PFSK-1 (cell line): ENCODE data around the gene ADGRG2.

Experiments
- FOXP2 ChIP-seq: optimal IDR thresholded peaks from 2 replicates; pipeline ENCODE3; 2011; ENCODE audit warnings: borderline replicate concordance, control low read depth, inconsistent platforms; ENCODE audit not compliant: insufficient read depth; ENCODE audit errors: extremely low read length, extremely low read depth
- POLR2AphosphoS5 ChIP-seq: IDR thresholded peaks from 2 replicates; pipeline ENCODE4 v1.6.1; 2012; ENCODE audit warnings: low read depth, mild to moderate bottlenecking, control low read depth, low read length, moderate library complexity
- SIN3A ChIP-seq: IDR thresholded peaks from 2 replicates; pipeline ENCODE4 v1.6.1; 2012; ENCODE audit warnings: mild to moderate bottlenecking, low read length, moderate library complexity, borderline replicate concordance; ENCODE audit not compliant: insufficient read depth
- TAF1 ChIP-seq: IDR thresholded peaks from 2 replicates; pipeline ENCODE4 v1.6.1; 2012; ENCODE audit warnings: low read length, control low read depth, borderline replicate concordance; ENCODE audit not compliant: insufficient read depth
- TF ChIP-seq, protein P1 (sequence below), 2 experiments: IDR thresholded peaks; 2 replicates each; pipeline versions ENCODE4 v1.6.1 to v1.8.0; 2011 to 2012; ENCODE audit warnings: low read depth in 2 of 2, low read length in 2 of 2, control low read depth in 1 of 2, inconsistent platforms in 1 of 2, mild to moderate bottlenecking in 1 of 2, moderate library complexity in 1 of 2; ENCODE audit not compliant: insufficient read depth in 1 of 2

The ADGRG2 gene

DNA sequence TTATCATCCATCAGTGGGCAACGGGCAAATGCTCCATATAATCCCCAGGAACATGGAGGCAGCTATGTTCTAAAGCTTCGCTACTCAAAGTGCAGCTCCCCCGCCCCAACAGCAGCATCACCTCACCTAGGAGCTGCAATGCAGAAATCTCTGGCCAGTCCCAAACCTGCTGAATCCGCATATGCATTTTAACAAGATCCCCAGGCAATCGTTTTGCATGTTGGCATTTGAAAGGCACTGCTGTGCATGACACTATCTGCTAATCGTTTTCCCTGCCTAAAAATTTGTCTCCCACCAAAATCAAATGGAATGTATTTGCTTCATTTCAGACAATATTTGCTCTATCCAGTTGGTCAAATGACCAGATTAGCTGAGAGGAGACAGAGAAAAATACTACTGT, 15.2 kb downstream of the ADGRG2 start:
- no peak for TF ChIP-seq TAF1
- TF ChIP-seq, protein P1, sequence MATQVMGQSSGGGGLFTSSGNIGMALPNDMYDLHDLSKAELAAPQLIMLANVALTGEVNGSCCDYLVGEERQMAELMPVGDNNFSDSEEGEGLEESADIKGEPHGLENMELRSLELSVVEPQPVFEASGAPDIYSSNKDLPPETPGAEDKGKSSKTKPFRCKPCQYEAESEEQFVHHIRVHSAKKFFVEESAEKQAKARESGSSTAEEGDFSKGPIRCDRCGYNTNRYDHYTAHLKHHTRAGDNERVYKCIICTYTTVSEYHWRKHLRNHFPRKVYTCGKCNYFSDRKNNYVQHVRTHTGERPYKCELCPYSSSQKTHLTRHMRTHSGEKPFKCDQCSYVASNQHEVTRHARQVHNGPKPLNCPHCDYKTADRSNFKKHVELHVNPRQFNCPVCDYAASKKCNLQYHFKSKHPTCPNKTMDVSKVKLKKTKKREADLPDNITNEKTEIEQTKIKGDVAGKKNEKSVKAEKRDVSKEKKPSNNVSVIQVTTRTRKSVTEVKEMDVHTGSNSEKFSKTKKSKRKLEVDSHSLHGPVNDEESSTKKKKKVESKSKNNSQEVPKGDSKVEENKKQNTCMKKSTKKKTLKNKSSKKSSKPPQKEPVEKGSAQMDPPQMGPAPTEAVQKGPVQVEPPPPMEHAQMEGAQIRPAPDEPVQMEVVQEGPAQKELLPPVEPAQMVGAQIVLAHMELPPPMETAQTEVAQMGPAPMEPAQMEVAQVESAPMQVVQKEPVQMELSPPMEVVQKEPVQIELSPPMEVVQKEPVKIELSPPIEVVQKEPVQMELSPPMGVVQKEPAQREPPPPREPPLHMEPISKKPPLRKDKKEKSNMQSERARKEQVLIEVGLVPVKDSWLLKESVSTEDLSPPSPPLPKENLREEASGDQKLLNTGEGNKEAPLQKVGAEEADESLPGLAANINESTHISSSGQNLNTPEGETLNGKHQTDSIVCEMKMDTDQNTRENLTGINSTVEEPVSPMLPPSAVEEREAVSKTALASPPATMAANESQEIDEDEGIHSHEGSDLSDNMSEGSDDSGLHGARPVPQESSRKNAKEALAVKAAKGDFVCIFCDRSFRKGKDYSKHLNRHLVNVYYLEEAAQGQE (IDR thresholded peaks at IDR 0.05; ENCODE audit: insufficient read depth in 1 of 2, low read depth in 2 of 2, low read length in 2 of 2): no peak
- no peak for TF ChIP-seq FOXP2
- no peak for TF ChIP-seq SIN3A
- TF ChIP-seq POLR2AphosphoS5: no peak

DNA sequence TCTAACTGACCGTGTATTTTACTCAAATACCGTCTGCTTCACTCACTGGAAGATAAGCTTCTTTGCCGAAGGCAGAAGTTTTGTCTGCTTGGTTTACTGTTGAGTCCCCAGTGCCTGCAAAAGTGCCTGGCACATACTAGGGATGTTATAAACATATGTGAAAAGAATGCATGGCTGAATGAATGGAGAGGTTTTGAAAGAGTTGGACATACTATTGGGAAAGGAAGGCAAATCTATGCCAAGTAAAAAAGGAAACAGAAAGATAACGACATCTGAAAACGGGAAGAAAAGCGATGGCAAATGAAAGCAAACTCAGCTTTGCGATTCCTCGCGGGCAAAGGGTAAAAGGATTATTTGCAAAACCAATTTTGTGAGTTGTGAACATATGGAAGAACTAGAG, 21.7 kb downstream of the ADGRG2 start:
- TF ChIP-seq, protein P1 (IDR thresholded peaks at IDR 0.05; ENCODE audit: insufficient read depth in 1 of 2, low read depth in 2 of 2, low read length in 2 of 2): no peak
- TF ChIP-seq FOXP2 (no peak), TAF1 (no peak), SIN3A (no peak), POLR2AphosphoS5 (no peak)

DNA sequence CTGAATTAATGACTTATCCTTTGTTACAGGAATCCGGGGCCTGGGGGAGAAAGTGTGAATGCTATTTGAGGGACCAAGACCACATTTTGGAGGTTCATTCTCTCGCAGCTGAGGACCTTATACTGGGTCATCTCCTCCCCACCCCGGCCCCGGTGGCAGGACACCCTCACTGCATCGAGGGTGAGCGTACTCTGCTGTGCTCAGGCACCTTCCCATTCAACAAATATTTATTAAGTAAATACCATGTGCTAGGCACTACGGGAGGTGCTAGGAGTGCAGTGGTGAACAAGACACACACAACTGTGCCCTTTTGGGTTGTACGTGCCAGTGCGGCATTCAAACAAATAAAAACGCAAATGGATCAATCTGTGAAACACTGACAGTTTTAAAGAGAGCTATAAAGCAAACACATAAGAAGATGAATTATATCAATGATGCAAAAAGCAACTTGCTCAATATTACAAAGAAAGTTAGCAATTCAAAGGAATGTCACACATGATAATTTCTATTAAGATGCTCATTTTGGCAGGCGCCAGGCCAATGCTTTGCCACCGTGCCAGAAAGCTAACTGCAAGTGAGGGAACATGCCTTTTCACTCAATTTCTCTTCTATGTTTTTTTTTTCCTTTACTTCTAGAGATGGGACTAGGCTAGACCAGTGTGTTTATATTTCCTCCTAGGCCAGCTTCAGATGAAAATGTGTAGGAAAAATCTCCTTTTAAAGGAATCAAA, 24.6 kb downstream of the ADGRG2 start:
- TF ChIP-seq TAF1 (no peak), FOXP2 (no peak), POLR2AphosphoS5 (no peak), SIN3A (no peak)
- TF ChIP-seq, protein P1 (IDR thresholded peaks at IDR 0.05; ENCODE audit: insufficient read depth in 1 of 2, low read depth in 2 of 2, low read length in 2 of 2): no peak

DNA sequence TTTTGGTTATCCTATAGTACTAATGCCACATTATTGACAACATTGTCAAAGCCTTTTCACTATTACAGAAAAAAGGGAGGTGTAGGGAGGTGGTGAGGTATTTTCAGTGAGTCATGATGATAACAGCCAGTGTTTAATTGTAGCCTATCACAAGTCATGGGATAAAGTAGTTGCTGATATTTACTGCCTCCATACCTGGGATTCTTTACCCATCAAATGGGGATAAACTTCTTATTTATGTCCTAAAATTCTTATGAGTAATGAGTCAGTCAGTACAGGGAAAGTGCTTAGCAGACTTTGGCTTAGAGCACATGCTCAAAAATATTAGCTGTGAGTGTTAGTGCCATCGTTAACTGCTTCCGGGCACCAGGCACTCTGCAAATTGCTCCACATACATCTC, 25.7 kb downstream of the ADGRG2 start:
- TF ChIP-seq, protein P1 (IDR thresholded peaks at IDR 0.05; ENCODE audit: insufficient read depth in 1 of 2, low read depth in 2 of 2, low read length in 2 of 2): no peak
- TF ChIP-seq FOXP2 (no peak), POLR2AphosphoS5 (no peak), TAF1 (no peak), SIN3A (no peak)

DNA sequence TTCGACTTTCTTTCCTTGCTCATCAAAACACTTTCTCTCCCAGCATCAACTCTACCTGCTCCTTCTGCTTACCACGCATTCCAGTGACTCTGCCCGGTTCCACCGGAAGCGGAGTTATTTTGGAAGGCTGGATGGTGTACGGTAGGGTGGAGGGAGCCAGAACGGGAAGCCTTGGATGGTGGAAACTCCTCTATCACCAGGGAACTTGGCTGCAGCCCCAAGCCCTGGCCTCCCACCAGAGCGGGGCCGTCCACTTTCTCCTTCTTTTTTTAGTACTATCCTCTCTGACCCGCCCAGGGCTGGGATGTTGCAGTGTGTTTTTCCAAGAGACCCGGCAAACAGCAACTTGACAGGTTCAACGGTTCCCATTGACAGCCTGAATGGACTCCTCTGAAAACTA, 27.6 kb downstream of the ADGRG2 start:
- TF ChIP-seq, protein P1 (IDR thresholded peaks at IDR 0.05; ENCODE audit: insufficient read depth in 1 of 2, low read depth in 2 of 2, low read length in 2 of 2): no peak
- no peak for TF ChIP-seq TAF1
